Measurements from ENCODE around the gene FAHD2A. TPM values are rescaled to one million over a fixed set of nuclear protein-coding genes. Genes with fewer than 3 reads are reported as not detected.
"Not testable (repeated sequence)": the region's sequence is repeated elsewhere in the genome, so short reads cannot be mapped to it uniquely, and the experiment has no call there.

The FAHD2A gene
- polyA plus RNA-seq, 1 donor from 2014 or later = 27.2 TPM

GRCh38 chr2:95354925-95355324 lies 47.6 kb upstream of the FAHD2A start:
- no peak overlapping the region for H3K4me3 ChIP-seq (ENCODE audit: low read length)
- no peaks in the 10 kb centered on the region for H3F3A ChIP-seq (ENCODE audit: insufficient read depth, low read length, poor library complexity, severe bottlenecking)
- H3K9me2 ChIP-seq (ENCODE audit: insufficient read depth, low read length) = no peaks in the 10 kb centered on the region
- H4K20me1 ChIP-seq (ENCODE audit: insufficient read depth) = no peaks in the 10 kb centered on the region
- no peaks in the 10 kb centered on the region for H3K36me3 ChIP-seq (ENCODE audit: insufficient read depth, low read length)
- TF ChIP-seq CTCF (IDR thresholded peaks at IDR 0.05; ENCODE audit: poor library complexity, severe bottlenecking) (no peak), POLR2AphosphoS5 (IDR thresholded peaks at IDR 0.05) (no peak), SMC3 (conservative IDR thresholded peaks at IDR 0.05; ENCODE audit: poor library complexity) (no peak), REST (IDR thresholded peaks at IDR 0.05; ENCODE audit: borderline replicate concordance) (no peak), RAD21 (conservative IDR thresholded peaks at IDR 0.05) (no peak), EP300 (conservative IDR thresholded peaks at IDR 0.05; ENCODE audit: poor library complexity, severe bottlenecking) (no peak), EZH2 (IDR thresholded peaks at IDR 0.05; ENCODE audit: borderline replicate concordance, insufficient read depth, low read length, poor library complexity, severe bottlenecking) (no peak), MXI1 (conservative IDR thresholded peaks at IDR 0.05; ENCODE audit: poor library complexity, severe bottlenecking) (no peak), TAF1 (IDR thresholded peaks at IDR 0.05; ENCODE audit: low read depth) (no peak)
- peaks cover 6% of the 10 kb centered on the region for H3K9me3 ChIP-seq (ENCODE audit: low read length)
- H3K27ac ChIP-seq (ENCODE audit: low read length) = no peak overlapping the region
- H2AFZ ChIP-seq (ENCODE audit: low read depth, low read length) = no peak overlapping the region
- H3K9ac ChIP-seq (ENCODE audit: low read length) = no peak overlapping the region
- H3K27me3 ChIP-seq (ENCODE audit: insufficient read depth, low read depth, low read length) = no peaks in the 10 kb centered on the region
- no peaks in the 10 kb centered on the region for H3K79me2 ChIP-seq (replicated peaks; ENCODE audit: insufficient read depth, low read length)
- H3K4me2 ChIP-seq (ENCODE audit: low read length) = no peak overlapping the region

- H2AFZ ChIP-seq (ENCODE audit: low read depth, low read length); H3K36me3 ChIP-seq (ENCODE audit: insufficient read depth, low read length); H3K79me2 ChIP-seq (replicated peaks; ENCODE audit: insufficient read depth, low read length); H3K27ac ChIP-seq (ENCODE audit: low read length); H3K9me3 ChIP-seq (ENCODE audit: low read length); H4K20me1 ChIP-seq (ENCODE audit: insufficient read depth); H3K4me2 ChIP-seq (ENCODE audit: low read length); H3K9ac ChIP-seq (ENCODE audit: low read length); H3K4me3 ChIP-seq (ENCODE audit: low read length); H3F3A ChIP-seq (ENCODE audit: insufficient read depth, low read length, poor library complexity, severe bottlenecking); H3K27me3 ChIP-seq (ENCODE audit: insufficient read depth, low read depth, low read length); H3K9me2 ChIP-seq (ENCODE audit: insufficient read depth, low read length): not testable (repeated sequence)
Measured at GRCh38 chr2:95355486-95355885, 47.0 kb upstream of the FAHD2A start.

Measured in neural cell (in vitro differentiated cells).